ENCODE results near the gene KCNJ13. TPM values are rescaled to one million over a fixed set of nuclear protein-coding genes. Genes with fewer than 3 reads are reported as not detected.

The KCNJ13 gene
- total RNA-seq (not detected), polyA plus RNA-seq (not detected)
- long read RNA-seq, donor 1 = 0 reads
- long read RNA-seq, donor 2 = 0 reads
- long read RNA-seq, donor 3, partial matches to known transcripts = 0 of 1 reads
- long read RNA-seq, donor 3, other reads (novel, unspliced or antisense) = 1 of 1 reads
- long read RNA-seq, donor 4 = 0 reads

DNA sequence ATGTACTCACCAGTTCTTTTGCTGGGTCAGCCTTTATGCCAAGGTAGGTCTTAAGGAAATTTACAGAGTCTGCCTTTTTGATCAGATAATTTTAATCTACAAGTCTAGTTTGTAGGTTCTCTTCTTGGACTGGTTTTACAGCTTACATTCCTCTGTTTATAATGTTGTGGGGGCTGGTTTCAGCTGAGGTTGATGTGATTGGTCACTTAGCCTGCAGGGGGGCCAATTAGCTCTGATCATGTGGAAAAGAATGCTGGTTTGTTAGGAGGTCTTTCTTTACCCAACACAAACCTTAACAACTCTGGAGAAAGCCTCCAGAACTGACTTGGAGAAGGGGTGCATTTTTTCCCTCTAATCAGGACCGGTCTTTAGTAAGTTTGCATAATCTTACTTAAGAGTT lies at the start of gene KCNJ13:
Gene KCNJ13, minus strand, starts transcription at position 131 of the 400 bp plus-strand sequence. CDS start 5,203 bp downstream, outside the sequence.
- Histone ChIP-seq H3K4me1 (ENCODE audit: control insufficient read depth, insufficient read depth, low read length) (no peaks in the 10 kb centered on the region), H3K27me3 (ENCODE audit: control insufficient read depth, insufficient read depth) (no peaks in the 10 kb centered on the region), H3K27ac (ENCODE audit: low read length) (no peak within 1 kb of the TSS), H3K4me3 (ENCODE audit: low read length) (no peak within 1 kb of the TSS), H3K9me3 (ENCODE audit: control insufficient read depth, low read length) (no peaks in the 10 kb centered on the region)
- intact Hi-C loops (cut with DNase I) = no loop called here
- DNase-seq = no peak
- ATAC-seq = no peak
- 93% methylated on average over 1 of the region's 1 CpG for WGBS

GRCh38 chr2:232817756-232818155 lies 41.4 kb upstream of the KCNJ13 start:
- intact Hi-C loops (cut with DNase I) = no loop called here
- Histone ChIP-seq H3K4me3 (ENCODE audit: low read length) (no peak overlapping the region), H3K27ac (ENCODE audit: low read length) (no peak overlapping the region), H3K4me1 (ENCODE audit: control insufficient read depth, insufficient read depth, low read length) (peaks cover 1% of the 10 kb centered on the region), H3K9me3 (ENCODE audit: control insufficient read depth, low read length) (no peaks in the 10 kb centered on the region), H3K27me3 (ENCODE audit: control insufficient read depth, insufficient read depth) (no peaks in the 10 kb centered on the region)
- WGBS = 67% methylated on average over 3 of the region's 3 CpGs
- ATAC-seq (no peak), DNase-seq (no peak)

GRCh38 chr2:232816657-232817056 lies 40.3 kb upstream of the KCNJ13 start:
- Histone ChIP-seq H3K27me3 (ENCODE audit: control insufficient read depth, insufficient read depth) (no peaks in the 10 kb centered on the region), H3K4me1 (ENCODE audit: control insufficient read depth, insufficient read depth, low read length) (peaks cover 1% of the 10 kb centered on the region), H3K27ac (ENCODE audit: low read length) (no peak overlapping the region), H3K4me3 (ENCODE audit: low read length) (no peak overlapping the region), H3K9me3 (ENCODE audit: control insufficient read depth, low read length) (no peaks in the 10 kb centered on the region)
- 61% methylated on average over 10 of the region's 10 CpGs for WGBS
- DNase-seq (no peak), ATAC-seq (no peak)
- intact Hi-C loops (cut with DNase I) = no loop called here

- no peaks in the 10 kb centered on the region for H3K9me3 ChIP-seq (ENCODE audit: control insufficient read depth, low read length)
- DNase-seq (no peak), ATAC-seq (no peak)
- H3K4me3 ChIP-seq (ENCODE audit: low read length) = no peak overlapping the region
- no peaks in the 10 kb centered on the region for H3K27me3 ChIP-seq (ENCODE audit: control insufficient read depth, insufficient read depth)
- intact Hi-C loops (cut with DNase I) = no loop called here
- no peak overlapping the region for H3K27ac ChIP-seq (ENCODE audit: low read length)
- 95% methylated on average over 3 of the region's 3 CpGs for WGBS
- H3K4me1 ChIP-seq (ENCODE audit: control insufficient read depth, insufficient read depth, low read length) = peaks cover 1% of the 10 kb centered on the region
Observed at GRCh38 chr2:232815569-232815968, 39.2 kb upstream of the KCNJ13 start.

DNA sequence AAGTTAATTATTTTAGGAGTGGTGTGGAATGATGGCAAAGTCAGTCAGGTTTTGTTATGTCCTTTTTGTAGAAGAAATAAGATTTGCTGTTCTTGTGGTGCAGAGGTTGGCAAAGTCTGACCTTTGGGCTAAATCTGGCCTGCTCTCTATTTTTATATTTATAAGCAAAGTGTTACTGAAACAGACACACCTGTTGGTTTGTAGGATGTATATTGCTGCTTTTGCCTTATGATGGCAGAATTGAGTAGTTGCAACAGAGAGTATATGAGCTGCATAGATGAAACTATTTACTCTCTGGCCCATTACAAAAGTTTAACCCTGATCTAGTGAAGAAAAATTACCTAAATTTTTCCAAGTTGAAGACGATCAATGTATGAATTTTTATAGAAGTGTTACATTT lies 34.1 kb upstream of the KCNJ13 start:
- Histone ChIP-seq H3K27ac (ENCODE audit: low read length) (no peak overlapping the region), H3K27me3 (ENCODE audit: control insufficient read depth, insufficient read depth) (no peaks in the 10 kb centered on the region), H3K9me3 (ENCODE audit: control insufficient read depth, low read length) (no peaks in the 10 kb centered on the region), H3K4me1 (ENCODE audit: control insufficient read depth, insufficient read depth, low read length) (peaks cover 1% of the 10 kb centered on the region), H3K4me3 (ENCODE audit: low read length) (no peak overlapping the region)
- 96% methylated on average over 1 of the region's 1 CpG for WGBS
- intact Hi-C loops (cut with DNase I) = no loop called here
- ATAC-seq (no peak), DNase-seq (no peak)

DNA sequence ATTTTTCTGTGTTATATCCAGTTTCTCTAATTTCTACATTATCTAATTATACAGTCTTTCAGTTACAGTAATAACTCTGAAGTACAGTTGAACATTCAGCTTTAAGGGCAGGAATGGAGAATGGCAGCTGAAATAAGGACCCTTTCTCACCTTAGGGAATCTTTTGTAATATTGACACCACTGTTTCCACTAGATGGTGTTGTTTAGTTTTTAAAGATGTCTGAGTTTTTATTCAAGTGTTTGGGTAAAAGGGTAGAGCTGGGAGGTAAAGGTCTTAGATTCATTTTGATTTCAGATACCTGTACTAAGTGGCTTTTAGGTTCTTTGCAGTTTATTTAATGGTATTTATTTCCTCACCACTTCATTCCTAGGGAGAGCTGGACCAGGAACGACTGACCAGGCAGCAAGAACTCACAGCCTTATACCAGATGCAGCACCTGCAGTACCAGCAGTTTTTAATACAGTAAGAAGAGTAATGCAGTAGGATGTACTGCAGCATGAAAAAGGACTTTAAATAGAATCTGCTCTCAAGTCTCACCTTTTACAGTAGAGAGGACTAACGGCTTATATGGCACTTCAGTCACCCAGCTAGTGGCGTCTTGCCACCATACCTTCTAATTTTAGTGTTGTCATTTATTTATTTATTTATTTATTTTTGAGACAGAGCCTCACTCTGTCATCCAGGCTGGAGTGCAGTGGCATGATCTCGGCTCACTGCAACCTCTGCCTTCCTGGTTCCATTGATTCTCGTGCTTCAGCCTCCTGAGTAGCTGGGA lies 33.2 kb upstream of the KCNJ13 start:
- H3K4me1 ChIP-seq (ENCODE audit: control insufficient read depth, insufficient read depth, low read length) = no peaks in the 10 kb centered on the region
- no peak overlapping the region for H3K4me3 ChIP-seq (ENCODE audit: low read length)
- no peaks in the 10 kb centered on the region for H3K27me3 ChIP-seq (ENCODE audit: control insufficient read depth, insufficient read depth)
- H3K9me3 ChIP-seq (ENCODE audit: control insufficient read depth, low read length) = no peaks in the 10 kb centered on the region
- peak in 2 of 3 donors; percentile 14 to 37 for DNase-seq
- ATAC-seq = peak; percentile 66 to 71
- intact Hi-C loops (cut with DNase I) = no loop called here
- H3K27ac ChIP-seq (ENCODE audit: low read length) = peak overlapping the region; percentile 77
- 63% methylated on average over 5 of the region's 5 CpGs for WGBS

DNA sequence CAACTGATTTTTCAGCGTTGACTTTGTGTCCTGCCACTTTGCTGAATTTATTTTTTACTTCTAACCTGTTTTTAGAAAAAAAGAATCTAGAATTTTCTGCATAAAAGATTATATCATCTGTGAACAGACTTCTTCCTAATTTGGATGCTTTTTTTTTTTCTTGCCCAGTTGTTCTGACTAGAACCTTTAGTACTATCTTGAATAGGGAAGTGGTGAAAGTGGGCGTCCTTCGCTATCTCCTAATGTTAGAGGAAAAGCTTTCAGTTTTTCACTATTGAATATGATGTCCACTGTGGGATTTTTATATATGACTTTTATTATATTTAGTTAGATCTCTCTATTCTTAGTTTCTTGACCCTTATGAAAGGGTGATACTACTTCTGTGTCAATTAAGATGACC lies 25.7 kb upstream of the KCNJ13 start:
- intact Hi-C loops (cut with DNase I) = no loop called here
- Histone ChIP-seq H3K4me3 (ENCODE audit: low read length) (no peak overlapping the region), H3K9me3 (ENCODE audit: control insufficient read depth, low read length) (no peaks in the 10 kb centered on the region), H3K27me3 (ENCODE audit: control insufficient read depth, insufficient read depth) (no peaks in the 10 kb centered on the region), H3K4me1 (ENCODE audit: control insufficient read depth, insufficient read depth, low read length) (no peaks in the 10 kb centered on the region), H3K27ac (ENCODE audit: low read length) (no peak overlapping the region)
- ATAC-seq (no peak), DNase-seq (no peak)
- WGBS = 95% methylated on average over 3 of the region's 3 CpGs

GRCh38 chr2:232800166-232800565 lies 23.8 kb upstream of the KCNJ13 start:
- H3K9me3 ChIP-seq (ENCODE audit: control insufficient read depth, low read length) = no peaks in the 10 kb centered on the region
- no peak for ATAC-seq
- H3K27ac ChIP-seq (ENCODE audit: low read length) = no peak overlapping the region
- no peaks in the 10 kb centered on the region for H3K4me1 ChIP-seq (ENCODE audit: control insufficient read depth, insufficient read depth, low read length)
- no peak overlapping the region for H3K4me3 ChIP-seq (ENCODE audit: low read length)
- intact Hi-C loops (cut with DNase I) = no loop called here
- DNase-seq = no peak
- H3K27me3 ChIP-seq (ENCODE audit: control insufficient read depth, insufficient read depth) = no peaks in the 10 kb centered on the region
- 78% methylated on average over 2 of the region's 2 CpGs for WGBS

GRCh38 chr2:232798187-232798586 lies 21.8 kb upstream of the KCNJ13 start:
- H3K4me1 ChIP-seq (ENCODE audit: control insufficient read depth, insufficient read depth, low read length) = no peaks in the 10 kb centered on the region
- ATAC-seq (no peak), DNase-seq (no peak)
- H3K27me3 ChIP-seq (ENCODE audit: control insufficient read depth, insufficient read depth) = no peaks in the 10 kb centered on the region
- H3K9me3 ChIP-seq (ENCODE audit: control insufficient read depth, low read length) = no peaks in the 10 kb centered on the region
- intact Hi-C loops (cut with DNase I) = no loop called here
- no peak overlapping the region for H3K4me3 ChIP-seq (ENCODE audit: low read length)
- H3K27ac ChIP-seq (ENCODE audit: low read length) = no peak overlapping the region

DNA sequence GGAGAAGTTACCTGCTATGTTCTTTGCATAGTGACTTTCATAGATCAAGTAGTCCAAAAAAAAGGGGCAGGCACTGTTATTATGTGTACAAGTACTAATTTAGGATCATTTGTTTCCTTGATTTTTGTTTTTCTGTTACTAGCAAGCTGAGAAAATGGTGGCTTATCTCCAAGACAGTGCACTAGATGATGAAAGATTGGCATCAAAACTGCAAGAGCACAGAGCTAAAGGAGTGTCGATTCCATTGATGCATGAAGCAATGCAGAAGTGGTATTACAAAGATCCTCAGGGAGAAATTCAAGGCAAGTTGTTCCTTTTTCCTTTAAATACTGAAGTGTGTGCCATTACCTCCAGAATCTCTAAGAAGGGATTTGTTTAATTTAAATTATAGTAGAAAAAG lies 19.6 kb upstream of the KCNJ13 start:
- 84% methylated on average over 1 of the region's 1 CpG for WGBS
- Histone ChIP-seq H3K27me3 (ENCODE audit: control insufficient read depth, insufficient read depth) (no peaks in the 10 kb centered on the region), H3K9me3 (ENCODE audit: control insufficient read depth, low read length) (no peaks in the 10 kb centered on the region), H3K4me1 (ENCODE audit: control insufficient read depth, insufficient read depth, low read length) (no peaks in the 10 kb centered on the region), H3K27ac (ENCODE audit: low read length) (no peak overlapping the region), H3K4me3 (ENCODE audit: low read length) (no peak overlapping the region)
- intact Hi-C loops (cut with DNase I) = no loop called here
- DNase-seq (no peak), ATAC-seq (no peak)

GRCh38 chr2:232794981-232795380 lies 18.6 kb upstream of the KCNJ13 start:
- Histone ChIP-seq H3K27me3 (ENCODE audit: control insufficient read depth, insufficient read depth) (no peaks in the 10 kb centered on the region), H3K4me1 (ENCODE audit: control insufficient read depth, insufficient read depth, low read length) (no peaks in the 10 kb centered on the region), H3K9me3 (ENCODE audit: control insufficient read depth, low read length) (no peaks in the 10 kb centered on the region), H3K27ac (ENCODE audit: low read length) (no peak overlapping the region), H3K4me3 (ENCODE audit: low read length) (no peak overlapping the region)
- DNase-seq = no peak
- no peak for ATAC-seq
- intact Hi-C loops (cut with DNase I) = no loop called here
- 97% methylated on average over 1 of the region's 1 CpG for WGBS
